Neural cell (in vitro differentiated cells): ENCODE data around the gene BORCS5. TPM values are rescaled to one million over a fixed set of nuclear protein-coding genes. Genes with fewer than 3 reads are reported as not detected.

Experiments
- H2AFZ ChIP-seq: fragments of 200-600, 300-800 bp; sonication (generic), shearing (Covaris generic); 2 replicates; pipeline ENCODE4 v1.6.0; 2014; ENCODE audit warnings: low read depth, mild to moderate bottlenecking, antibody characterized with exemption, low read length, moderate library complexity
- H3F3A ChIP-seq: fragments of 200-600 bp; shearing (Covaris generic); 2 replicates; pipeline ENCODE4 v1.6.1; 2016; ENCODE audit warnings: mild to moderate bottlenecking, moderate library complexity, mixed read lengths, antibody characterized with exemption, low read length; ENCODE audit not compliant: insufficient read depth, poor library complexity, severe bottlenecking
- H3K27ac ChIP-seq: fragments of 200-600, 300-800 bp; sonication (generic), shearing (Covaris generic); 2 replicates; pipeline ENCODE4 v1.5.1; 2014; ENCODE audit warnings: mild to moderate bottlenecking, low read length, moderate library complexity
- H3K27me3 ChIP-seq: fragments of 300-800, 200-600 bp; sonication (generic), shearing (Covaris generic); 2 replicates; pipeline ENCODE4 v1.6.0; 2014; ENCODE audit warnings: mild to moderate bottlenecking, low read depth, low read length, moderate library complexity; ENCODE audit not compliant: insufficient read depth
- H3K36me3 ChIP-seq: fragments of 300-800, 200-600 bp; sonication (generic), shearing (Covaris generic); 2 replicates; pipeline ENCODE4 v1.5.1; 2014; ENCODE audit warnings: mild to moderate bottlenecking, antibody characterized with exemption, low read length, moderate library complexity; ENCODE audit not compliant: insufficient read depth
- H3K4me2 ChIP-seq: fragments of 300-800, 200-600 bp; sonication (generic), shearing (Covaris generic); 2 replicates; pipeline ENCODE4 v1.6.0; 2014; ENCODE audit warnings: mild to moderate bottlenecking, low read length
- H3K4me3 ChIP-seq: fragments of 300-800, 200-600 bp; sonication (generic), shearing (Covaris generic); 2 replicates; pipeline ENCODE4 v1.5.1; 2014; ENCODE audit warnings: mild to moderate bottlenecking, low read length, moderate library complexity
- H3K79me2 ChIP-seq: fragments of 200-600 bp; shearing (Covaris generic); replicated peaks from 2 replicates; pipeline ENCODE4 v1.6.0; 2014; ENCODE audit warnings: mild to moderate bottlenecking, low read length, moderate library complexity; ENCODE audit not compliant: insufficient read depth
- H3K9ac ChIP-seq: fragments of 300-800, 200-600 bp; sonication (generic), shearing (Covaris generic); 2 replicates; pipeline ENCODE4 v1.6.1; 2016; ENCODE audit warnings: mild to moderate bottlenecking, low read length, mixed read lengths
- H3K9me2 ChIP-seq: fragments of 200-600 bp; shearing (Covaris generic); 2 replicates; pipeline ENCODE4 v1.6.1; 2016; ENCODE audit warnings: mild to moderate bottlenecking, low read length, mixed read lengths; ENCODE audit not compliant: insufficient read depth
- H3K9me3 ChIP-seq: fragments of 200-600, 300-800 bp; sonication (generic), shearing (Covaris generic); 2 replicates; pipeline ENCODE4 v1.6.1; 2016; ENCODE audit warnings: mild to moderate bottlenecking, mixed run types, low read length, moderate library complexity, mixed read lengths
- H4K20me1 ChIP-seq: fragments of 200-600 bp; shearing (Covaris generic); 2 replicates; pipeline ENCODE4 v1.6.1; 2016; ENCODE audit warnings: mild to moderate bottlenecking, mixed run types; ENCODE audit not compliant: insufficient read depth
- CTCF ChIP-seq: fragments of 450-650 bp; IDR thresholded peaks from 2 replicates; pipeline ENCODE4 v1.5.1; 2014; ENCODE audit warnings: antibody characterized with exemption, mild to moderate bottlenecking, moderate library complexity; ENCODE audit not compliant: poor library complexity, severe bottlenecking
- EP300 ChIP-seq: fragments of 450-650 bp; conservative IDR thresholded peaks from 2 replicates; pipeline ENCODE4 v1.6.1; 2014; ENCODE audit warnings: antibody characterized with exemption, mild to moderate bottlenecking, moderate library complexity; ENCODE audit not compliant: poor library complexity, severe bottlenecking
- EZH2 ChIP-seq: fragments of 200-600, 300-800 bp; shearing (Covaris generic), sonication (generic); IDR thresholded peaks from 2 replicates; pipeline ENCODE4 v1.6.1; 2014; ENCODE audit warnings: antibody characterized with exemption, low read length, borderline replicate concordance, mild to moderate bottlenecking; ENCODE audit not compliant: insufficient read depth, poor library complexity, severe bottlenecking
- MXI1 ChIP-seq: fragments of 450-650 bp; conservative IDR thresholded peaks from 2 replicates; pipeline ENCODE4 v1.6.1; 2014; ENCODE audit warnings: antibody characterized with exemption, mild to moderate bottlenecking; ENCODE audit not compliant: poor library complexity, severe bottlenecking
- POLR2AphosphoS5 ChIP-seq: IDR thresholded peaks from 2 replicates; pipeline ENCODE4 v1.6.1; 2012
- RAD21 ChIP-seq: fragments of 450-650 bp; conservative IDR thresholded peaks from 2 replicates; pipeline ENCODE4 v1.6.1; 2014; ENCODE audit warnings: antibody characterized with exemption, mild to moderate bottlenecking, moderate library complexity
- REST ChIP-seq: IDR thresholded peaks from 2 replicates; pipeline ENCODE4 v1.6.1; 2012; ENCODE audit warnings: borderline replicate concordance
- SMC3 ChIP-seq: fragments of 450-650 bp; conservative IDR thresholded peaks from 2 replicates; pipeline ENCODE4 v1.6.1; 2014; ENCODE audit warnings: antibody characterized with exemption, mild to moderate bottlenecking, moderate library complexity; ENCODE audit not compliant: poor library complexity
- TAF1 ChIP-seq: IDR thresholded peaks from 2 replicates; pipeline ENCODE4 v1.6.1; 2012; ENCODE audit warnings: low read depth
- polyA plus RNA-seq: library from polyadenylated mRNA; depleted of rRNA; stranded (reverse); fragments of >200 nt; gene quantifications from 2 replicates; pipeline ENCODE4 v1.2.3, GENCODE V29; 2014

The BORCS5 gene
- polyA plus RNA-seq, 1 donor from 2014 or later = 14.2 TPM

- Histone ChIP-seq H4K20me1 (no peaks in the 10 kb centered on the region), H3K9me3 (no peaks in the 10 kb centered on the region), H3K27ac (no peak overlapping the region), H3K4me2 (no peak overlapping the region), H2AFZ (no peak overlapping the region), H3K27me3 (no peaks in the 10 kb centered on the region), H3K36me3 (no peaks in the 10 kb centered on the region), H3F3A (no peaks in the 10 kb centered on the region), H3K9me2 (no peaks in the 10 kb centered on the region), H3K9ac (no peak overlapping the region), H3K4me3 (no peak overlapping the region), H3K79me2 (no peaks in the 10 kb centered on the region)
- TF ChIP-seq MXI1 (no peak), POLR2AphosphoS5 (no peak)
Measured at GRCh38 chr12:12315838-12316237, 41.0 kb upstream of the BORCS5 start.

DNA sequence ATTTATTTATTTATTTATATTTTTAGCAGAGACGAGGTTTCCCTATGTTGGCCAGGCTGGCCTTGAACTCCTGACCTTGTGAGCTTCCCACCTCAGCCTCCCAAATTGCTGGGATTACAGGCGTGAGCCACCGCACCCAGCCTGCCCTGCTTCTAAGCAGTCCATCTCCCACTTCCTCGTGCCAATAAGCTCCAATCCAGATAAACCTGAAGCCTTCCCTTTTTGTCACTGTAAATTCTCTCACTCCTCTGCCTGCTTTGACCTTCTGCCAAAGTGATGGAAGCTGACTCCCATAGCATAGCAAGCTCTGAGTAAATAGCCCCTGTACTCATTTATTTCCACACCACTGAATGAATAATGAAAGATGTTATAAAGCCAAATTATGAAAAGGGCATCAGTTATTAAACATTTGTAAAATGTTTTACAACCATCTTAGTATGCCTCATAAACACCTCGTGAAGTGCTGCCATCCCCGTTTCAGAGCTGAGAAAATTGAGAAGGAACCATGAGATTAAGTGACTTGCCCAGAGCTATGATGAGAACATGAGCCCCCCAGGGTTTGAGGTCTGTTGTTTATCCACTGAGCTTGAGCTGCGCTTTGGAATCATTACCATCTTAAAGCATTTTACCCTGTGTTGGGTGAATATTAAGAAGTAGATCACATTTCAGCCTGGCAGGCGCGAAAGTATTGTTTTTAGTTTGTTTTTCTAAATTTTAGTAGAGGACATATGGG, 37.3 kb upstream of the BORCS5 start:
- Histone ChIP-seq H2AFZ (no peak overlapping the region), H3K4me3 (no peak overlapping the region), H3K9me3 (no peaks in the 10 kb centered on the region), H3K79me2 (no peaks in the 10 kb centered on the region), H3K4me2 (no peak overlapping the region), H4K20me1 (no peaks in the 10 kb centered on the region), H3K27ac (no peak overlapping the region), H3F3A (no peaks in the 10 kb centered on the region), H3K9ac (no peak overlapping the region), H3K36me3 (no peaks in the 10 kb centered on the region), H3K9me2 (no peaks in the 10 kb centered on the region), H3K27me3 (no peaks in the 10 kb centered on the region)
- TF ChIP-seq POLR2AphosphoS5 (no peak), SMC3 (no peak)

GRCh38 chr12:12323118-12323517, 33.8 kb upstream of the BORCS5 start:
- Histone ChIP-seq H3K9me2 (no peaks in the 10 kb centered on the region), H4K20me1 (no peaks in the 10 kb centered on the region), H3K27ac (no peak overlapping the region), H3K4me2 (no peak overlapping the region), H3K9me3 (no peaks in the 10 kb centered on the region), H3K27me3 (no peaks in the 10 kb centered on the region), H3K79me2 (no peaks in the 10 kb centered on the region), H3K9ac (no peak overlapping the region), H2AFZ (no peak overlapping the region), H3K4me3 (no peak overlapping the region), H3K36me3 (no peaks in the 10 kb centered on the region), H3F3A (no peaks in the 10 kb centered on the region)
- TF ChIP-seq RAD21 (no peak), REST (no peak), EP300 (no peak), MXI1 (no peak), CTCF (no peak), TAF1 (no peak), POLR2AphosphoS5 (no peak), SMC3 (no peak), EZH2 (no peak)
